Loucy (cell line): ENCODE measurements around the gene GBF1.

Source experiments
- EZH2phosphoT487 ChIP-seq: fragments of 200-600 bp; IDR thresholded peaks from 2 replicates; pipeline ENCODE4 v1.6.1; 2018; ENCODE audit warnings: antibody characterized with exemption, mild to moderate bottlenecking, moderate library complexity, borderline replicate concordance
- TF ChIP-seq, protein P1 (sequence below): fragments of 200-600 bp; sonication (generic); conservative IDR thresholded peaks from 2 replicates; pipeline ENCODE4 v1.5.1; 2014; ENCODE audit warnings: mild to moderate bottlenecking, antibody characterized with exemption, low read length

GRCh38 chr10:102302611-102303010, 57.3 kb downstream of the GBF1 start:
- TF ChIP-seq, protein P1, sequence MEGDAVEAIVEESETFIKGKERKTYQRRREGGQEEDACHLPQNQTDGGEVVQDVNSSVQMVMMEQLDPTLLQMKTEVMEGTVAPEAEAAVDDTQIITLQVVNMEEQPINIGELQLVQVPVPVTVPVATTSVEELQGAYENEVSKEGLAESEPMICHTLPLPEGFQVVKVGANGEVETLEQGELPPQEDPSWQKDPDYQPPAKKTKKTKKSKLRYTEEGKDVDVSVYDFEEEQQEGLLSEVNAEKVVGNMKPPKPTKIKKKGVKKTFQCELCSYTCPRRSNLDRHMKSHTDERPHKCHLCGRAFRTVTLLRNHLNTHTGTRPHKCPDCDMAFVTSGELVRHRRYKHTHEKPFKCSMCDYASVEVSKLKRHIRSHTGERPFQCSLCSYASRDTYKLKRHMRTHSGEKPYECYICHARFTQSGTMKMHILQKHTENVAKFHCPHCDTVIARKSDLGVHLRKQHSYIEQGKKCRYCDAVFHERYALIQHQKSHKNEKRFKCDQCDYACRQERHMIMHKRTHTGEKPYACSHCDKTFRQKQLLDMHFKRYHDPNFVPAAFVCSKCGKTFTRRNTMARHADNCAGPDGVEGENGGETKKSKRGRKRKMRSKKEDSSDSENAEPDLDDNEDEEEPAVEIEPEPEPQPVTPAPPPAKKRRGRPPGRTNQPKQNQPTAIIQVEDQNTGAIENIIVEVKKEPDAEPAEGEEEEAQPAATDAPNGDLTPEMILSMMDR = no peak
- TF ChIP-seq EZH2phosphoT487 = no peak
